A673 (cell line): ENCODE data around the gene YBX3. TPM values are rescaled to one million over a fixed set of nuclear protein-coding genes. Genes with fewer than 3 reads are reported as not detected.

Experiments
- BruUV-seq: library from RNA; stranded (reverse); fragments of 400-500 nt; replicated peaks from 2 replicates; lab custom pipeline; 2021; lab: Mats Ljungman, UMichigan
- CTCF ChIA-PET: fragments of 300-600 bp; sonication (Branson Sonifier 250); formaldehyde crosslinking; loops from one replicate; lab custom pipeline; 2022; ENCODE audit warnings: antibody characterized with exemption; lab: Charles Lee
- POLR2A ChIA-PET: fragments of 300-600 bp; sonication (Branson Sonifier 250); formaldehyde crosslinking; loops from one replicate; lab custom pipeline; 2022; ENCODE audit warnings: antibody characterized with exemption; ENCODE audit not compliant: low non-redundant PET; lab: Charles Lee
- DNase-seq: peaks from one replicate; pipeline ENCODE4 v3.0.0-alpha.2; 2015; ENCODE audit warnings: low spot score
- H3K27ac ChIP-seq: fragments of 200-600 bp; sonication (generic); 2 replicates; pipeline ENCODE4 v1.5.1; 2016; ENCODE audit warnings: mixed run types, low read depth, mild to moderate bottlenecking, mixed read lengths, antibody characterized with exemption, low read length; ENCODE audit not compliant: poor library complexity, severe bottlenecking
- H3K27me3 ChIP-seq: fragments of 200-600 bp; sonication (generic); replicated peaks from 2 replicates; pipeline ENCODE4 v1.6.1; 2017; ENCODE audit warnings: mixed run types, low read depth, mild to moderate bottlenecking, mixed read lengths, antibody characterized with exemption, low read length; ENCODE audit not compliant: insufficient read depth, poor library complexity
- H3K36me3 ChIP-seq: fragments of 200-600 bp; sonication (generic); 2 replicates; pipeline ENCODE4 v1.6.1; 2016; ENCODE audit warnings: mixed run types, mild to moderate bottlenecking, mixed read lengths, antibody characterized with exemption, low read length; ENCODE audit not compliant: insufficient read depth, poor library complexity, severe bottlenecking
- H3K4me1 ChIP-seq: fragments of 200-600 bp; sonication (generic); 2 replicates; pipeline ENCODE4 v1.6.1; 2017; ENCODE audit warnings: mixed run types, mild to moderate bottlenecking, mixed read lengths, antibody characterized with exemption, low read length; ENCODE audit not compliant: insufficient read depth, poor library complexity, severe bottlenecking
- H3K4me3 ChIP-seq: fragments of 200-600 bp; sonication (generic); 2 replicates; pipeline ENCODE4 v1.5.1; 2016; ENCODE audit warnings: low read depth, mixed run types, mild to moderate bottlenecking, mixed read lengths, low read length; ENCODE audit not compliant: poor library complexity, severe bottlenecking
- H3K9me3 ChIP-seq: fragments of 200-600 bp; sonication (generic); 2 replicates; pipeline ENCODE4 v1.6.1; 2016; ENCODE audit warnings: mixed run types, low read depth, mild to moderate bottlenecking, mixed read lengths, antibody characterized with exemption, low read length; ENCODE audit not compliant: poor library complexity, severe bottlenecking
- EZH2 ChIP-seq: fragments of 200-600 bp; sonication (generic); IDR thresholded peaks from 2 replicates; pipeline ENCODE4 v1.6.1; 2017; ENCODE audit warnings: borderline replicate concordance, low read depth, mild to moderate bottlenecking, mixed read lengths, antibody characterized with exemption, low read length; ENCODE audit not compliant: poor library complexity, severe bottlenecking
- intact Hi-C: fragments of 100-400 bp; cut with micrococcal nuclease; formaldehyde crosslinking; loops from one replicate; pipeline ENCODE4 v1.10.0; 2022; ENCODE audit not compliant: unreplicated experiment
- total RNA-seq: library from RNA; stranded (reverse); gene quantifications from 2 replicates; pipeline ENCODE4 v1.2.3, GENCODE V29; 2021
- TF ChIP-seq, protein P1 (sequence below): fragments of 300-800, 200-600 bp; sonication (generic); conservative IDR thresholded peaks from 2 replicates; pipeline ENCODE4 v1.5.1; 2017; ENCODE audit warnings: low read depth, mild to moderate bottlenecking, antibody characterized with exemption, low read length, moderate library complexity, mixed read lengths

The YBX3 gene
- total RNA-seq, 1 experiment from 2014 or later, result 288 TPM

DNA sequence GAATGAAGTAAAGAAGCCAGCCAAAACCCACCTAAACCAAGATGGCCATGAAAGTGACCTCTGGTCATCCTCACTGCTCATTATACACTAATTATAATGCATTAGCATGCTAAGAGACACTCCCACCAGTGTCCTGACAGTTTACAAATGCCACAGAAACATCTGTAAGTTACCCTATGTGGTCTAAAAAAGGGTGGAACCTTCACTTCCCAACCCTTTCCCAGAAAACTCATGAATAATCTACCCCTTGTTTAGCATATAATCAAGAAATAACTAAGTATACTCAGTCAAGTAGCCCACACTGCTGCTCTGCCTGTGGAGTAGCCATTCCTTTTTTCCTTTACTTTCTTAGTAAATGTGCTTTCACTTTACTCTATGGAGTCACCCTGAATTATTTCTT, 69.1 kb downstream of the YBX3 start:
- intact Hi-C loops, result no loop called here
- Histone ChIP-seq H3K27ac (no peak overlapping the region), H3K36me3 (no peaks in the 10 kb centered on the region), H3K4me1 (peaks cover 4% of the 10 kb centered on the region), H3K27me3 (no peaks in the 10 kb centered on the region), H3K4me3 (no peak overlapping the region), H3K9me3 (peaks cover 9% of the 10 kb centered on the region)
- ChIA-PET CTCF (no interaction called here), POLR2A (no interaction called here)
- no peak for DNase-seq
- no TSS peak for BruUV-seq
- TF ChIP-seq EZH2, result no peak
- TF ChIP-seq, protein P1, sequence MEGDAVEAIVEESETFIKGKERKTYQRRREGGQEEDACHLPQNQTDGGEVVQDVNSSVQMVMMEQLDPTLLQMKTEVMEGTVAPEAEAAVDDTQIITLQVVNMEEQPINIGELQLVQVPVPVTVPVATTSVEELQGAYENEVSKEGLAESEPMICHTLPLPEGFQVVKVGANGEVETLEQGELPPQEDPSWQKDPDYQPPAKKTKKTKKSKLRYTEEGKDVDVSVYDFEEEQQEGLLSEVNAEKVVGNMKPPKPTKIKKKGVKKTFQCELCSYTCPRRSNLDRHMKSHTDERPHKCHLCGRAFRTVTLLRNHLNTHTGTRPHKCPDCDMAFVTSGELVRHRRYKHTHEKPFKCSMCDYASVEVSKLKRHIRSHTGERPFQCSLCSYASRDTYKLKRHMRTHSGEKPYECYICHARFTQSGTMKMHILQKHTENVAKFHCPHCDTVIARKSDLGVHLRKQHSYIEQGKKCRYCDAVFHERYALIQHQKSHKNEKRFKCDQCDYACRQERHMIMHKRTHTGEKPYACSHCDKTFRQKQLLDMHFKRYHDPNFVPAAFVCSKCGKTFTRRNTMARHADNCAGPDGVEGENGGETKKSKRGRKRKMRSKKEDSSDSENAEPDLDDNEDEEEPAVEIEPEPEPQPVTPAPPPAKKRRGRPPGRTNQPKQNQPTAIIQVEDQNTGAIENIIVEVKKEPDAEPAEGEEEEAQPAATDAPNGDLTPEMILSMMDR, result no peak

DNA sequence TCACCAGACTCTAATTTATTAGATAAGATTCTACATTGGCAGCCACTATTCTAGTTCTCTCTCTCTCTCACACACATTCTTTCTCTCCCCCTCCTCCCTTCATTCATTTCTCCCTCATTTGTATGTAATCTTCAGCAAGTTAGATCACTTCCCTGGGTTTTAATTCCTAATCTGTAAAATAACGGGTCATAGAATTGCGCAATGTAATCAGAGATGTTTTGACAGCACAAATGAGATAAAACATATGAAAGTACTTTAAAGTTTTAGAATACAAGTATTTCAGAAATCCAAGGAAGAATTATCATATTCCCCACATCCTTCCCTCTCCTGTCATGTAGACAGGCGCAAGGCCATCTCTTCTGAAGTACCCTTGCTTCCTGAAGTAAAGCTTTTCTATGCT, 70.9 kb downstream of the YBX3 start:
- no peak overlapping the region for H3K4me3 ChIP-seq
- H3K27me3 ChIP-seq, result no peaks in the 10 kb centered on the region
- peak; percentile 9 for DNase-seq
- ChIA-PET POLR2A (no interaction called here), CTCF (no interaction called here)
- no TSS peak for BruUV-seq
- intact Hi-C loops, result no loop called here
- H3K9me3 ChIP-seq, result peaks cover 8% of the 10 kb centered on the region
- H3K4me1 ChIP-seq, result peaks cover 4% of the 10 kb centered on the region
- no peaks in the 10 kb centered on the region for H3K36me3 ChIP-seq
- no peak overlapping the region for H3K27ac ChIP-seq
- TF ChIP-seq, protein P1, result no peak
- no peak for TF ChIP-seq EZH2

Other genes with a start within 250 kb of the YBX3 start
- gene EIF2S3B, start 217.4 kb downstream of the YBX3 start, total RNA-seq, result 3.8 and 5.1 TPM in 2 replicates
- 68.6 and 72.0 TPM in 2 replicates for gene MAGOHB, start 109.7 kb downstream of the YBX3 start, total RNA-seq
- gene STYK1, start 49.3 kb downstream of the YBX3 start, total RNA-seq, result 0.77 and 0.94 TPM in 2 replicates
- gene TAS2R7, start 79.3 kb upstream of the YBX3 start, total RNA-seq, result not detected in 2 replicates
- gene TAS2R8, start 84.0 kb upstream of the YBX3 start, total RNA-seq, result not detected in 2 replicates
- gene TAS2R9, start 86.8 kb upstream of the YBX3 start, total RNA-seq, result not detected in 2 replicates
- 1.1 and 1.4 TPM in 2 replicates for gene TAS2R10, start 103.0 kb upstream of the YBX3 start, total RNA-seq
- 5.8 and 6.9 TPM in 2 replicates for gene PRR4, start 126.2 kb upstream of the YBX3 start, total RNA-seq
- 21.8 and 24.0 TPM in 2 replicates for gene PRH1, start 160.9 kb upstream of the YBX3 start, total RNA-seq
- gene TAS2R13, start 186.2 kb upstream of the YBX3 start, total RNA-seq, result 1.5 and 2.3 TPM in 2 replicates
- not detected in 2 replicates for gene PRH2, start 205.9 kb upstream of the YBX3 start, total RNA-seq
- gene TAS2R14, start 215.9 kb upstream of the YBX3 start, total RNA-seq, result 3.4 and 3.6 TPM in 2 replicates